OCI-LY1 (cell line): Measurements from ENCODE around the gene GMCL2.

ENCODE experiments used
- H2AFZ ChIP-seq: fragments of 200-600 bp; sonication (generic), shearing (Covaris generic); 2 replicates; pipeline ENCODE4 v1.6.0; 2014; ENCODE audit warnings: antibody characterized with exemption, mild to moderate bottlenecking, low read length
- H3F3A ChIP-seq: fragments of 200-600 bp; sonication (generic), shearing (Covaris generic); 2 replicates; pipeline ENCODE4 v1.6.0; 2014; ENCODE audit warnings: mild to moderate bottlenecking, antibody characterized with exemption, low read length, moderate library complexity; ENCODE audit not compliant: insufficient read depth
- H3K27ac ChIP-seq: fragments of 200-600 bp; sonication (generic); 2 replicates; pipeline ENCODE4 v1.5.1; 2014; ENCODE audit warnings: low read length, mixed run types, mild to moderate bottlenecking, low read depth; ENCODE audit not compliant: poor library complexity, severe bottlenecking
- H3K27me3 ChIP-seq: fragments of 200-600 bp; sonication (generic); 2 replicates; pipeline ENCODE4 v1.6.0; 2014; ENCODE audit warnings: antibody characterized with exemption, mild to moderate bottlenecking, low read length, moderate library complexity; ENCODE audit not compliant: insufficient read depth
- H3K36me3 ChIP-seq: fragments of 200-600 bp; sonication (generic); 2 replicates; pipeline ENCODE4 v1.6.1; 2014; ENCODE audit warnings: mild to moderate bottlenecking, antibody characterized with exemption, low read length, moderate library complexity, mixed read lengths; ENCODE audit not compliant: insufficient read depth
- H3K4me1 ChIP-seq: fragments of 200-600 bp; sonication (generic); 2 replicates; pipeline ENCODE4 v1.5.1; 2014; ENCODE audit warnings: mild to moderate bottlenecking, low read length, moderate library complexity; ENCODE audit not compliant: insufficient read depth, severe bottlenecking
- H3K4me2 ChIP-seq: fragments of 200-600 bp; sonication (generic), shearing (Covaris generic); 2 replicates; pipeline ENCODE4 v1.6.1; 2014; ENCODE audit warnings: low read length
- H3K4me3 ChIP-seq: fragments of 200-600 bp; sonication (generic); 2 replicates; pipeline ENCODE4 v1.5.1; 2014; ENCODE audit warnings: low read length, low read depth, mild to moderate bottlenecking, mixed read lengths; ENCODE audit not compliant: poor library complexity, severe bottlenecking
- H3K79me2 ChIP-seq: fragments of 200-600 bp; shearing (Covaris generic); 2 replicates; pipeline ENCODE4 v1.6.1; 2016; ENCODE audit warnings: mixed run types, low read length, mixed read lengths; ENCODE audit not compliant: insufficient read depth
- H3K9ac ChIP-seq: fragments of 200-600 bp; sonication (generic), shearing (Covaris generic); 2 replicates; pipeline ENCODE4 v1.6.1; 2014; ENCODE audit warnings: mild to moderate bottlenecking, low read length, mixed read lengths
- H3K9me2 ChIP-seq: fragments of 200-600 bp; sonication (generic), shearing (Covaris generic); 2 replicates; pipeline ENCODE4 v1.6.1; 2014; ENCODE audit warnings: low read depth, mild to moderate bottlenecking, low read length, mixed read lengths
- H3K9me3 ChIP-seq: fragments of 200-600 bp; shearing (Covaris generic); 2 replicates; pipeline ENCODE4 v1.6.1; 2014; ENCODE audit warnings: low read length, mixed read lengths
- H4K20me1 ChIP-seq: fragments of 200-600 bp; sonication (generic), shearing (Covaris generic); 2 replicates; pipeline ENCODE4 v1.6.0; 2016; ENCODE audit warnings: mild to moderate bottlenecking, low read length; ENCODE audit not compliant: insufficient read depth
- CTCF ChIP-seq: fragments of 200-600 bp; sonication (generic), shearing (Covaris generic); IDR thresholded peaks from 2 replicates; pipeline ENCODE4 v1.5.1; 2017; ENCODE audit warnings: mild to moderate bottlenecking, antibody characterized with exemption, low read length, moderate library complexity, mixed read lengths
- EZH2 ChIP-seq: fragments of 200-600 bp; sonication (generic), shearing (Covaris generic); IDR thresholded peaks from 2 replicates; pipeline ENCODE4 v1.8.0; 2017; ENCODE audit warnings: borderline replicate concordance, mixed run types, mild to moderate bottlenecking, antibody characterized with exemption, low read length, moderate library complexity, mixed read lengths

The GMCL2 gene

GRCh38 chr5:178155065-178155464, 32.1 kb downstream of the GMCL2 start:
- no peaks in the 10 kb centered on the region for H3K9me2 ChIP-seq

GRCh38 chr5:178153530-178154340, 33.4 kb downstream of the GMCL2 start, which contains the start of gene NHP2:
TSS of gene NHP2 (minus strand) at chr5:178153885. CDS start at chr5:178153817, 68 bp downstream.
- H3K9me3 ChIP-seq, result no peaks in the 10 kb centered on the region
- no peaks in the 10 kb centered on the region for H3K9me2 ChIP-seq

More at GRCh38 chr5:178155065-178155464, 32.1 kb downstream of the GMCL2 start:
- Histone ChIP-seq H3K4me1 (peaks cover 29% of the 10 kb centered on the region), H3K9ac (no peak overlapping the region), H3K36me3 (peaks cover 28% of the 10 kb centered on the region; the same call in 1 of the 2 replicates), H2AFZ (no peak overlapping the region), H3K27ac (no peak overlapping the region), H3K9me3 (no peaks in the 10 kb centered on the region), H3K4me3 (no peak overlapping the region), H3F3A (no peaks in the 10 kb centered on the region), H4K20me1 (no peaks in the 10 kb centered on the region), H3K4me2 (no peak overlapping the region), H3K27me3 (no peaks in the 10 kb centered on the region), H3K79me2 (peaks cover 6% of the 10 kb centered on the region; the same call in 1 of the 2 replicates)
- no peak for TF ChIP-seq EZH2
- no peak for TF ChIP-seq CTCF

More at GRCh38 chr5:178153530-178154340, 33.4 kb downstream of the GMCL2 start, which contains the start of gene NHP2:
- Histone ChIP-seq H3K4me3 (peak within 1 kb of the TSS; percentile 74), H3K4me1 (peaks cover 29% of the 10 kb centered on the region), H2AFZ (no peak within 1 kb of the TSS), H4K20me1 (no peaks in the 10 kb centered on the region), H3K36me3 (peaks cover 41% of the 10 kb centered on the region; the same call in 1 of the 2 replicates), H3K27ac (peak within 1 kb of the TSS; percentile 13), H3K4me2 (peak within 1 kb of the TSS; percentile 85), H3K79me2 (peaks cover 6% of the 10 kb centered on the region; the same call in 1 of the 2 replicates), H3F3A (no peaks in the 10 kb centered on the region), H3K9ac (peak within 1 kb of the TSS; percentile 88), H3K27me3 (no peaks in the 10 kb centered on the region)
- TF ChIP-seq EZH2, result no peak
- TF ChIP-seq CTCF, result no peak
